Gastrocnemius medialis (tissue), 4 donors: ENCODE results near the gene PSMF1. TPM values are rescaled to one million over a fixed set of nuclear protein-coding genes. Genes with fewer than 3 reads are reported as not detected.

Experiments used
- ATAC-seq, 2 donors: fragments of 150-250 bp; one replicate each; pipeline ENCODE4 v1.9.1; 2016
- DNase-seq, 2 donors: peaks; one replicate each; pipeline ENCODE4 v3.0.0-alpha.2; 2019
- H3K27ac ChIP-seq, 4 donors: fragments of 200-600 bp; sonication (generic); 1 replicate in 1 of 4; 2 replicates in 3 of 4; pipeline ENCODE4 v1.5.1; 2016 to 2018; ENCODE audit warnings: mild to moderate bottlenecking in 2 of 4, moderate library complexity in 1 of 4
- H3K27me3 ChIP-seq, 3 donors: fragments of 200-600 bp; sonication (generic) in 2 of 3; 1 replicate in 1 of 3; 2 replicates in 2 of 3; pipeline versions ENCODE4 v1.5.1 to v1.6.0; 2016 to 2019; ENCODE audit warnings: mild to moderate bottlenecking in 1 of 3, moderate library complexity in 1 of 3
- H3K36me3 ChIP-seq, 2 donors: fragments of 200-600 bp; sonication (generic) in 1 of 2; one replicate each; pipeline ENCODE4 v1.5.1; 2017 to 2018
- H3K4me1 ChIP-seq, 2 donors: fragments of 200-600 bp; sonication (generic) in 1 of 2; one replicate each; pipeline ENCODE4 v1.5.1; 2016 to 2017; ENCODE audit warnings: mild to moderate bottlenecking in 2 of 2
- H3K4me3 ChIP-seq, 4 donors: fragments of 200-600 bp; sonication (generic) in 3 of 4; 1 replicate in 1 of 4; 2 replicates in 3 of 4; pipeline ENCODE4 v1.5.1; 2016 to 2019; ENCODE audit warnings: mild to moderate bottlenecking in 2 of 4
- H3K9me3 ChIP-seq, 3 donors: fragments of 200-600 bp; sonication (generic) in 2 of 3; 1 replicate in 1 of 3; 2 replicates in 2 of 3; pipeline ENCODE4 v1.5.1; 2016 to 2019
- POLR2A ChIP-seq, 2 donors: fragments of 450-650 bp; IDR thresholded peaks; one replicate each; pipeline ENCODE4 v1.6.1; 2017; ENCODE audit warnings: antibody characterized with exemption in 2 of 2, mild to moderate bottlenecking in 2 of 2, moderate library complexity in 2 of 2
- in situ Hi-C, 4 donors: fragments of 200-750 bp; cut with MboI; loops; one replicate each; pipeline versions ENCODE4 v1.15.0 to v1.8.0; 2017; ENCODE audit warnings: low sequenced_read_pairs in 4 of 4
- intact Hi-C: fragments of 100-400 bp; cut with DNase I; formaldehyde crosslinking; loops from one replicate; pipeline ENCODE4 v1.15.1; 2023; ENCODE audit warnings: low total_unique reads
- total RNA-seq, 4 donors: library from RNA; depleted of rRNA; stranded (reverse); fragments of >200 nt; gene quantifications; one replicate each; pipeline versions ENCODE4 v1.1.0 to v1.2.3, GENCODE V29; 2016
- TF ChIP-seq, protein P1 (sequence below), 5 experiments: fragments of 450-650 bp in 3 of 5; fragments of 200-600 bp in 2 of 5; sonication (generic) in 2 of 5; IDR thresholded peaks in 4 of 5; conservative IDR thresholded peaks in 1 of 5; 1 replicate in 4 of 5; 2 replicates in 1 of 5; pipeline ENCODE4 v1.5.1; 2016 to 2019; ENCODE audit warnings: antibody characterized with exemption in 5 of 5, mild to moderate bottlenecking in 3 of 5, moderate library complexity in 3 of 5

The PSMF1 gene
- total RNA-seq, 4 donors from 2014 or later = 174 to 433 (median 247) TPM

DNA sequence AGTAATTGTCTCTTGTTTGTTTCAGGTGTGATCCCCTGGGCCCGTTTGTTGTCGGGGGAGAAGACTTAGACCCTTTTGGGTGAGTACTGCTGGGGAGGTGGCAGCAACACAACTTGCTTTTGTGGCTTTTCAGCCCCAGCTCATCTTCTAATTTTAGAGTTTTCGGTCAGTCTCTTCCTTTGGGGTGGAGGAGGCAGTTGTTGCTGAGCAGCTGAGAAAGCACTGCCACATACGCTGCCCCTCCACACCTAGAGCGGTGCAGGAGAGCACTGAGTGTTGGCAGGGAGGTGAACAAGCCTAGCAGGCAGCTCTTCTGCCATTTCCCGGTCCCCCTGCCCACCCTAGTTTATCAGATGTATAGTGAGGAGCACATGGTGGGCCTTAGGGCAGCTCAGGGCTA is 44.7 kb downstream of the PSMF1 start:
- no peaks in the 10 kb centered on the region for H3K9me3 ChIP-seq
- no peak overlapping the region for H3K27ac ChIP-seq
- no peak overlapping the region for H3K4me3 ChIP-seq
- in situ Hi-C loops (no loop called here), intact Hi-C loops (no loop called here)
- peaks cover 2 to 75% of the 10 kb centered on the region in 2 donors for H3K36me3 ChIP-seq
- no peak for TF ChIP-seq POLR2A (IDR thresholded peaks at IDR 0.05)
- TF ChIP-seq, protein P1, sequence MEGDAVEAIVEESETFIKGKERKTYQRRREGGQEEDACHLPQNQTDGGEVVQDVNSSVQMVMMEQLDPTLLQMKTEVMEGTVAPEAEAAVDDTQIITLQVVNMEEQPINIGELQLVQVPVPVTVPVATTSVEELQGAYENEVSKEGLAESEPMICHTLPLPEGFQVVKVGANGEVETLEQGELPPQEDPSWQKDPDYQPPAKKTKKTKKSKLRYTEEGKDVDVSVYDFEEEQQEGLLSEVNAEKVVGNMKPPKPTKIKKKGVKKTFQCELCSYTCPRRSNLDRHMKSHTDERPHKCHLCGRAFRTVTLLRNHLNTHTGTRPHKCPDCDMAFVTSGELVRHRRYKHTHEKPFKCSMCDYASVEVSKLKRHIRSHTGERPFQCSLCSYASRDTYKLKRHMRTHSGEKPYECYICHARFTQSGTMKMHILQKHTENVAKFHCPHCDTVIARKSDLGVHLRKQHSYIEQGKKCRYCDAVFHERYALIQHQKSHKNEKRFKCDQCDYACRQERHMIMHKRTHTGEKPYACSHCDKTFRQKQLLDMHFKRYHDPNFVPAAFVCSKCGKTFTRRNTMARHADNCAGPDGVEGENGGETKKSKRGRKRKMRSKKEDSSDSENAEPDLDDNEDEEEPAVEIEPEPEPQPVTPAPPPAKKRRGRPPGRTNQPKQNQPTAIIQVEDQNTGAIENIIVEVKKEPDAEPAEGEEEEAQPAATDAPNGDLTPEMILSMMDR (IDR thresholded peaks at IDR 0.05 in 4 of 5, conservative IDR thresholded peaks at IDR 0.05 in 1 of 5) = no peak
- no peaks in the 10 kb centered on the region for H3K27me3 ChIP-seq
- ATAC-seq (no peak), DNase-seq (no peak)
- H3K4me1 ChIP-seq = peaks cover 0 to 8% of the 10 kb centered on the region in 2 donors

DNA sequence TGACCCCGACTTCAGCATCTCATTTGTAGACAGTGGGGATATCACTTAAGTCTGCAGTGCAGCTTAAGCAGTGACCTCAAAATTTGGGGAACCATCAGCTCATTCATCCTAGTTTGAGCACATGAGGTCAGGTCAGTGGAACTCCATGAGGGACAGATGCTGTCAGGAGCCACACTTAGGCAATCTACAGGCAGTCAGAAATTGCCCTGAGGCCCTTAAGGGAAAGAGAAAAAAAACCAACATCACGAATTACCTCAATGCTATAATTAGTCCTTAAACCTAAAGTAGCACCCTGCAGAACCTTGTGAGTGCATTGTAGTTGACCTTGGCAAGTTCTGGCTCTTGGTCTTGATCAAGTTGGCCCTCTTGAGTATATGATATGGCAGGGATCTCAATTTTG is 45.3 kb downstream of the PSMF1 start:
- H3K27me3 ChIP-seq = no peaks in the 10 kb centered on the region
- TF ChIP-seq, protein P1 (IDR thresholded peaks at IDR 0.05 in 4 of 5, conservative IDR thresholded peaks at IDR 0.05 in 1 of 5) = no peak
- TF ChIP-seq POLR2A (IDR thresholded peaks at IDR 0.05) = no peak
- no peaks in the 10 kb centered on the region for H3K9me3 ChIP-seq
- H3K4me1 ChIP-seq = peaks cover 0 to 8% of the 10 kb centered on the region in 2 donors
- H3K27ac ChIP-seq = no peak overlapping the region
- H3K36me3 ChIP-seq = peaks cover 2 to 81% of the 10 kb centered on the region in 2 donors
- intact Hi-C loops = no loop called here
- H3K4me3 ChIP-seq = no peak overlapping the region
- DNase-seq = no peak
- ATAC-seq = no peak
- in situ Hi-C loops = no loop called here

DNA sequence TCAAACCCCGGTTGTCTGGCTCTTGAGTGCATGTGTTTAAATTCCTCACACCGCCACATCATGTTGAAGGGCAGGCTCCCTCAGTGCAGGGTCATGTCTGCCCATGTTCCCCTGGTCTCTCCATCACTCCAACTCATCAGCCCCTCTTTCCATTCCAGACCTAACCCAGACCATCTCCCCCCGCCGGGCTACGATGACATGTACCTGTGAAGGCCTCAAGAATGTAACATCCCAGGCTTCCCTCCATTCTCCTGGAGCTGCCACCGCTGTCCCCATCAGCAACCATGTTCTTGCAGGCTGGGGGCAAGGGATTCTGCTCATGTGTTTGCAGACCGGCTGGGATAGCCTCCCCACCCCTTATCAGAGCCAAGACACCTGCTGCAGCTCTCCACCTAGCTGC is 46.5 kb downstream of the PSMF1 start:
- H3K36me3 ChIP-seq = peaks cover 2 to 90% of the 10 kb centered on the region in 2 donors

DNA sequence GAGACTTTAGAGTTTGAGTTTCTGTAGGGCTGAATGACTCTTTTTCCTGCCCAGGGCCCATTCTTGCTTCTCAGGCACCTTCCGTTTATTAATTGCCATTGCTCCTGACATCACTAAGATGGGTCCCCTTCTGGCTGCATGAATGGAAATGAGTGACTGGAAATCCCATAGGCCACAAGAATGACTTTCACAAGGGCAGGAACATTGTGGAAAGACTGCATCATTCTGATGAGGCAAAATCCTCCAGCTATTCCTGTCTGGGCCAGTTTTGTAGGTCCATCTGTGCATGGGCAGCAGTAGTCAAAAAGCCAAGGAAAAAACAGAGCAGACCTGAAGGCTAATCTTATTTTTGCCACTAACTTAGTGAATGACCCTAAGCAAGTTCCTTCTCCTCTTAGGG is 47.1 kb downstream of the PSMF1 start:
- TF ChIP-seq POLR2A (IDR thresholded peaks at IDR 0.05) = no peak
- TF ChIP-seq, protein P1 (IDR thresholded peaks at IDR 0.05 in 4 of 5, conservative IDR thresholded peaks at IDR 0.05 in 1 of 5) = no peak
- Histone ChIP-seq H3K4me3 (no peak overlapping the region), H3K9me3 (no peaks in the 10 kb centered on the region), H3K27ac (no peak overlapping the region), H3K27me3 (no peaks in the 10 kb centered on the region), H3K4me1 (peaks cover 0 to 8% of the 10 kb centered on the region in 2 donors), H3K36me3 (peaks cover 2 to 90% of the 10 kb centered on the region in 2 donors)
- ATAC-seq = no peak
- in situ Hi-C loops = no loop called here
- intact Hi-C loops = loop anchor here (1.0 kb wide), 1 partner anchor 15 kb away; no protein-coding TSS in a partner anchor
- no peak for DNase-seq

More for the DNA sequence above, 46.5 kb downstream of the PSMF1 start:
- intact Hi-C loops = loop anchor here (1.0 kb wide), 1 partner anchor 15 kb away; no protein-coding TSS in a partner anchor
- Histone ChIP-seq H3K4me1 (peaks cover 0 to 8% of the 10 kb centered on the region in 2 donors), H3K27ac (no peak overlapping the region), H3K4me3 (no peak overlapping the region), H3K9me3 (no peaks in the 10 kb centered on the region), H3K27me3 (no peaks in the 10 kb centered on the region)
- TF ChIP-seq POLR2A (IDR thresholded peaks at IDR 0.05) = no peak
- TF ChIP-seq, protein P1 (IDR thresholded peaks at IDR 0.05 in 4 of 5, conservative IDR thresholded peaks at IDR 0.05 in 1 of 5) = no peak
- in situ Hi-C loops = no loop called here
- DNase-seq (no peak), ATAC-seq (no peak)

DNA sequence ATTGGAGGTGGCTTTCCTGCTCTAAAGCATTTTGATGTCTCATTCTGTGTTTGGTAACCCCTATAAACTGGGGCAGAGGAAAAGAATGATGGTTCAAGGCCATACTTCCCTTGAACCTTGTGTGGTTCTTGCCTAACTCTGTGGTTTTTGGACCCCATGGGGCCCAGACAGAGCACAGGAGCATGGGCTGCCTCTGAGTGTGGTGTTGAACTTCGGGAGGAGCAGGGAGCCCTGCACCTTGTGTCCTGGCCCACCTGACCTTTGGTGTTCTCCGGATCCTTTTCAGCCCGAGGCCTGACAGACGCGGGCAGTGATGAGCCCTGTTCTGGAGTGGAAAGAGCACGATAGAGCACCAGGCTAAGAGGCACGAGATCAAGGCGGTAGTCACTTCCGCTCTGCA is 47.5 kb downstream of the PSMF1 start:
- Histone ChIP-seq H3K9me3 (no peaks in the 10 kb centered on the region), H3K27ac (no peak overlapping the region), H3K4me3 (no peak overlapping the region), H3K4me1 (peaks cover 0 to 8% of the 10 kb centered on the region in 2 donors), H3K27me3 (no peaks in the 10 kb centered on the region), H3K36me3 (peaks cover 2 to 90% of the 10 kb centered on the region in 2 donors)
- in situ Hi-C loops (no loop called here), intact Hi-C loops (loop anchor here (1.0 kb wide), 1 partner anchor 14 kb away; no protein-coding TSS in a partner anchor)
- ATAC-seq (no peak), DNase-seq (no peak)
- TF ChIP-seq, protein P1 (IDR thresholded peaks at IDR 0.05 in 4 of 5, conservative IDR thresholded peaks at IDR 0.05 in 1 of 5) = no peak
- no peak for TF ChIP-seq POLR2A (IDR thresholded peaks at IDR 0.05)
